ENCODE measurements around the gene SORBS2.

Gene SORBS2

GRCh38 chr4:185680617-185681016 lies 131.4 kb downstream of the SORBS2 start:
- Histone ChIP-seq H3K9me3 (ENCODE audit: low read length) (no peaks in the 10 kb centered on the region), H3K36me3 (ENCODE audit: insufficient read depth, low read length) (no peaks in the 10 kb centered on the region), H3K4me1 (ENCODE audit: insufficient read depth, low read length) (peaks cover 10% of the 10 kb centered on the region), H3K27me3 (ENCODE audit: control insufficient read depth in 1 of 2, insufficient read depth in 2 of 2, low read length in 2 of 2) (no peaks in the 10 kb centered on the region), H3K4me3 (ENCODE audit: low read depth in 1 of 2, low read length in 2 of 2) (no peak overlapping the region), H3K9ac (ENCODE audit: low read length) (no peak overlapping the region), H3K27ac (ENCODE audit: low read depth, low read length) (no peak overlapping the region)

- Histone ChIP-seq H3K27ac (ENCODE audit: low read depth, low read length) (no peak overlapping the region), H3K36me3 (ENCODE audit: insufficient read depth, low read length) (no peaks in the 10 kb centered on the region), H3K4me3 (ENCODE audit: low read depth in 1 of 2, low read length in 2 of 2) (no peak overlapping the region)
Measured at GRCh38 chr4:185679523-185679922, 132.5 kb downstream of the SORBS2 start.

GRCh38 chr4:185677637-185678314 lies 134.2 kb downstream of the SORBS2 start:
- H3K9me3 ChIP-seq (ENCODE audit: low read length) = no peaks in the 10 kb centered on the region
- no peak overlapping the region for H3K4me3 ChIP-seq (ENCODE audit: low read depth in 1 of 2, low read length in 2 of 2)
- H3K4me1 ChIP-seq (ENCODE audit: insufficient read depth, low read length) = no peaks in the 10 kb centered on the region
- no peak overlapping the region for H3K27ac ChIP-seq (ENCODE audit: low read depth, low read length)
- H3K27me3 ChIP-seq (ENCODE audit: control insufficient read depth in 1 of 2, insufficient read depth in 2 of 2, low read length in 2 of 2) = no peaks in the 10 kb centered on the region
- H3K9ac ChIP-seq (ENCODE audit: low read length) = no peak overlapping the region
- H3K36me3 ChIP-seq (ENCODE audit: insufficient read depth, low read length) = no peaks in the 10 kb centered on the region

More at GRCh38 chr4:185679523-185679922, 132.5 kb downstream of the SORBS2 start:
- Histone ChIP-seq H3K4me1 (ENCODE audit: insufficient read depth, low read length) (peaks cover 4% of the 10 kb centered on the region), H3K9ac (ENCODE audit: low read length) (no peak overlapping the region), H3K9me3 (ENCODE audit: low read length) (no peaks in the 10 kb centered on the region), H3K27me3 (ENCODE audit: control insufficient read depth in 1 of 2, insufficient read depth in 2 of 2, low read length in 2 of 2) (no peaks in the 10 kb centered on the region)

GRCh38 chr4:185672618-185673017 lies 139.4 kb downstream of the SORBS2 start:
- no peak overlapping the region for H3K4me3 ChIP-seq (ENCODE audit: low read depth in 1 of 2, low read length in 2 of 2)
- H3K4me1 ChIP-seq (ENCODE audit: insufficient read depth, low read length) = peaks cover 8% of the 10 kb centered on the region
- H3K9ac ChIP-seq (ENCODE audit: low read length) = no peak overlapping the region
- H3K9me3 ChIP-seq (ENCODE audit: low read length) = no peaks in the 10 kb centered on the region
- no peaks in the 10 kb centered on the region for H3K36me3 ChIP-seq (ENCODE audit: insufficient read depth, low read length)
- H3K27me3 ChIP-seq (ENCODE audit: control insufficient read depth in 1 of 2, insufficient read depth in 2 of 2, low read length in 2 of 2) = no peaks in the 10 kb centered on the region
- no peak overlapping the region for H3K27ac ChIP-seq (ENCODE audit: low read depth, low read length)

- Histone ChIP-seq H3K9me3 (ENCODE audit: low read length) (no peaks in the 10 kb centered on the region), H3K4me3 (ENCODE audit: low read depth in 1 of 2, low read length in 2 of 2) (no peak overlapping the region), H3K9ac (ENCODE audit: low read length) (no peak overlapping the region), H3K4me1 (ENCODE audit: insufficient read depth, low read length) (peaks cover 8% of the 10 kb centered on the region), H3K36me3 (ENCODE audit: insufficient read depth, low read length) (no peaks in the 10 kb centered on the region), H3K27me3 (ENCODE audit: control insufficient read depth in 1 of 2, insufficient read depth in 2 of 2, low read length in 2 of 2) (no peaks in the 10 kb centered on the region), H3K27ac (ENCODE audit: low read depth, low read length) (no peak overlapping the region)
Measured at GRCh38 chr4:185672151-185672550, 139.8 kb downstream of the SORBS2 start.

- H3K36me3 ChIP-seq (ENCODE audit: insufficient read depth, low read length) = no peaks in the 10 kb centered on the region
- H3K4me1 ChIP-seq (ENCODE audit: insufficient read depth, low read length) = peaks cover 8% of the 10 kb centered on the region
- H3K27ac ChIP-seq (ENCODE audit: low read depth, low read length) = no peak overlapping the region
- H3K4me3 ChIP-seq (ENCODE audit: low read depth in 1 of 2, low read length in 2 of 2) = no peak overlapping the region
- no peak overlapping the region for H3K9ac ChIP-seq (ENCODE audit: low read length)
- no peaks in the 10 kb centered on the region for H3K27me3 ChIP-seq (ENCODE audit: control insufficient read depth in 1 of 2, insufficient read depth in 2 of 2, low read length in 2 of 2)
- H3K9me3 ChIP-seq (ENCODE audit: low read length) = no peaks in the 10 kb centered on the region
Measured at GRCh38 chr4:185671496-185671895, 140.5 kb downstream of the SORBS2 start.

GRCh38 chr4:185671066-185671465 lies 140.9 kb downstream of the SORBS2 start:
- Histone ChIP-seq H3K9ac (ENCODE audit: low read length) (no peak overlapping the region), H3K27me3 (ENCODE audit: control insufficient read depth in 1 of 2, insufficient read depth in 2 of 2, low read length in 2 of 2) (no peaks in the 10 kb centered on the region), H3K4me1 (ENCODE audit: insufficient read depth, low read length) (peaks cover 8% of the 10 kb centered on the region), H3K27ac (ENCODE audit: low read depth, low read length) (no peak overlapping the region), H3K36me3 (ENCODE audit: insufficient read depth, low read length) (peaks cover 1% of the 10 kb centered on the region), H3K4me3 (ENCODE audit: low read depth in 1 of 2, low read length in 2 of 2) (no peak overlapping the region), H3K9me3 (ENCODE audit: low read length) (no peaks in the 10 kb centered on the region)

GRCh38 chr4:185669288-185669687 lies 142.7 kb downstream of the SORBS2 start:
- no peak overlapping the region for H3K9ac ChIP-seq (ENCODE audit: low read length)
- H3K4me3 ChIP-seq (ENCODE audit: low read depth in 1 of 2, low read length in 2 of 2) = no peak overlapping the region
- no peaks in the 10 kb centered on the region for H3K27me3 ChIP-seq (ENCODE audit: control insufficient read depth in 1 of 2, insufficient read depth in 2 of 2, low read length in 2 of 2)
- no peak overlapping the region for H3K27ac ChIP-seq (ENCODE audit: low read depth, low read length)
- H3K36me3 ChIP-seq (ENCODE audit: insufficient read depth, low read length) = peaks cover 8% of the 10 kb centered on the region
- H3K4me1 ChIP-seq (ENCODE audit: insufficient read depth, low read length) = peaks cover 8% of the 10 kb centered on the region
- H3K9me3 ChIP-seq (ENCODE audit: low read length) = no peaks in the 10 kb centered on the region

- H3K27ac ChIP-seq (ENCODE audit: low read depth, low read length) = no peak overlapping the region
- H3K27me3 ChIP-seq (ENCODE audit: control insufficient read depth in 1 of 2, insufficient read depth in 2 of 2, low read length in 2 of 2) = no peaks in the 10 kb centered on the region
- H3K4me1 ChIP-seq (ENCODE audit: insufficient read depth, low read length) = peaks cover under 1% of the 10 kb centered on the region
- H3K4me3 ChIP-seq (ENCODE audit: low read depth in 1 of 2, low read length in 2 of 2) = no peak overlapping the region
- no peak overlapping the region for H3K9ac ChIP-seq (ENCODE audit: low read length)
- no peaks in the 10 kb centered on the region for H3K9me3 ChIP-seq (ENCODE audit: low read length)
- H3K36me3 ChIP-seq (ENCODE audit: insufficient read depth, low read length) = peaks cover 18% of the 10 kb centered on the region
Measured at GRCh38 chr4:185666156-185666555, 145.8 kb downstream of the SORBS2 start.

GRCh38 chr4:185665655-185666054 lies 146.3 kb downstream of the SORBS2 start:
- H3K27me3 ChIP-seq (ENCODE audit: control insufficient read depth in 1 of 2, insufficient read depth in 2 of 2, low read length in 2 of 2) = no peaks in the 10 kb centered on the region
- H3K4me3 ChIP-seq (ENCODE audit: low read depth in 1 of 2, low read length in 2 of 2) = no peak overlapping the region
- H3K36me3 ChIP-seq (ENCODE audit: insufficient read depth, low read length) = peaks cover 18% of the 10 kb centered on the region
- peaks cover under 1% of the 10 kb centered on the region for H3K4me1 ChIP-seq (ENCODE audit: insufficient read depth, low read length)
- no peak overlapping the region for H3K27ac ChIP-seq (ENCODE audit: low read depth, low read length)
- H3K9me3 ChIP-seq (ENCODE audit: low read length) = no peaks in the 10 kb centered on the region
- H3K9ac ChIP-seq (ENCODE audit: low read length) = no peak overlapping the region

- Histone ChIP-seq H3K27ac (ENCODE audit: low read depth, low read length) (no peak overlapping the region), H3K4me3 (ENCODE audit: low read depth in 1 of 2, low read length in 2 of 2) (no peak overlapping the region), H3K36me3 (ENCODE audit: insufficient read depth, low read length) (peaks cover 21% of the 10 kb centered on the region), H3K27me3 (ENCODE audit: control insufficient read depth in 1 of 2, insufficient read depth in 2 of 2, low read length in 2 of 2) (no peaks in the 10 kb centered on the region), H3K4me1 (ENCODE audit: insufficient read depth, low read length) (peaks cover 5% of the 10 kb centered on the region), H3K9me3 (ENCODE audit: low read length) (no peaks in the 10 kb centered on the region), H3K9ac (ENCODE audit: low read length) (no peak overlapping the region)
Measured at GRCh38 chr4:185664481-185664880, 147.5 kb downstream of the SORBS2 start.

Measured in muscle layer of colon (tissue), 2 donors.